ENCODE measurements around the gene PHETA1.

The PHETA1 gene

DNA sequence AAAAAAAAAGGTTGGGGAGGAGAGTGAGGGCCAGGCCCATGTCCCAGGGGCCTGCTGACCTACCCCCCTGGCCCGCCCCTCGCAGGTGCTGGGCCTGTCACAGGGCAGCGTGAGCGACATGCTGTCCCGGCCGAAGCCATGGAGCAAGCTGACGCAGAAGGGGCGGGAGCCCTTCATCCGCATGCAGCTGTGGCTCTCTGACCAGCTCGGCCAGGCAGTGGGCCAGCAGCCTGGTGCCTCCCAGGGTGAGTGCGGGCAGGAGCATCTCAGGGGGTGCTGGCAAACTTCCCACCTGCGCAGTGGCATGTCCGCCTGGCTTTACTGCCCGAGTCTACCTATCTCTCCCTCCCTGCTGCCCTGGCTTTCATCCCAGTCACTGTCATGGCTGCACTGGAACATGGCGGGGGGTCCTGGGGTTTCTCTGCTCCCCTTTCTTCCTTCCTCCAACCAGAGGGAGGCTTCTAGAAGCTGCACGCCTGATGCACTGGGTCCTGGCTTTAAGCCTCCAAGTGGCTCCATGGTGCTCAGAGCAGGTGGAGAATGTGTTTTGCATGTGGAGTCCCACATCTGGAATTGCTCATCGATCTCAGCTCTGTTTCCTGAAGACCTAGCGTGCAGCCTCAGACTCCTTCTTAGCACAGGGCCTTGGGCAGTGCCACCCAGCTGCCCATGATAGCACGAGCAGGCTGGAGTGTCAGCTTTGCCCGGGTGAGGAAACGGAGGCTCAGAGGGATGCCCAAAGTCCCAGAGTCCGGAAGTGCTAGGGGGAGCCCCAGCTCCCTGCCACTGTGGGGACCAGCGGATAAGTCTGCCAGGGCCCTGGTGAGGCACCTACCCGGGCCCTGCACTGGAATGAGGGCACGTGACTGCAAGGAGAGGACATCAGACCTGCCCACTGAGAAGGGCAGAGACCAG is 46.3 kb downstream of the PHETA1 start:
- DNase-seq (ENCODE audit: low read depth), result no peak

GRCh38 chr12:111321317-111321716 is 47.6 kb downstream of the PHETA1 start:
- DNase-seq (ENCODE audit: low read depth), result no peak

DNA sequence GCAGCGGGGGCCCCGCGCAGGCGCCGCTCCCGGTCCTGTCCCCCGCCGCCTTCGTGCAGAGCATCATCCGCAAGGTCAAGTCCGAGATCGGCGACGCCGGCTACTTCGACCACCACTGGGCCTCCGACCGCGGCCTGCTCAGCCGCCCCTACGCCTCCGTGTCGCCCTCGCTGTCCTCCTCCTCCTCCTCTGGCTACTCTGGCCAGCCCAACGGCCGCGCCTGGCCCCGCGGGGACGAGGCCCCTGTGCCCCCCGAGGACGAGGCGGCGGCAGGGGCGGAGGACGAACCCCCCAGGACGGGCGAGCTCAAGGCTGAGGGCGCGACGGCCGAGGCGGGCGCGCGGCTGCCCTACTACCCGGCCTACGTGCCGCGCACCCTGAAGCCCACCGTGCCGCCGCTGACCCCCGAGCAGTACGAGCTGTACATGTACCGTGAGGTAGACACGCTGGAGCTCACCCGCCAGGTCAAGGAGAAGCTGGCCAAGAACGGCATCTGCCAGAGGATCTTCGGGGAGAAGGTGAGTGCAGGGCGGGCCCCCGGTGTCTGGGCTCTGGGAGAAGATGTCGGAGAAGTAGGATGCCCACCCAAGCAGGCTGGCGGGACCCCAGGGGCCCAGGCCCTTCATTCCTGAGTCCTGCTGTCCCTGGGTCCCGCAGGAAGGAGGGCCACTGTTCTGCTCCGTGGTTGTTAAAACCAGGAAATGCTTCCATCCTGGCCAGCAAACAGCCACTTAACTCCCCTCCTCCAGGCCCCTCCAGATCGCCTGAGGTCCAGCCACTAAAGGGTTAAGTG is 48.4 kb downstream of the PHETA1 start:
- no peak for DNase-seq (ENCODE audit: low read depth)

DNA sequence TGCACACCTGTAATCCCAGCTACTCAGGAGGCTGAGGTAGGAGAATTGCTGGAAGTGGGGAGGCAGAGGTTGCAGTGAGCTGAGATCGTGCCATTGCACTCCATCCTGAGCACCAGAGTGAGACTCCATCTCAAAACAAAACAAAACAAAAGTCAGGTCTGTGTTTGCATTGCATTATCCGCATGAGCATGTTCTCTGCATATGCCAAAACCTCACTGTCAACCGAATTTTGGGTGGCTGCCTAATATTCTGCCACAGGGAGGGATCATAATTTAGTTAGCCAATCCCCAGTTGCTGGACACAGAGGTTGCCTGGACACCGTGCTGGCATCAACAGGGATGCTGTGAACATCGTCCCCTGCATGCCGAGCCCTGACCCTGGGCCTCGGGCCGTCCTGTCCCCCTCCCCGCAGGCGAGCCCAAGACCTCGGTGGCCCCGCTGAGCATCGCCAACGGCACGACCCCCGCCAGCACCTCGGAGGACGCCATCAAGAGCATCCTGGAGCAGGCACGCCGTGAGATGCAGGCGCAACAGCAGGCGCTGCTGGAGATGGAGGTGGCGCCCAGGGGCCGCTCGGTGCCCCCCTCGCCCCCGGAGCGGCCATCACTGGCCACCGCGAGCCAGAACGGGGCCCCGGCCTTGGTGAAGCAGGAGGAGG is 49.2 kb downstream of the PHETA1 start:
- no peak for DNase-seq (ENCODE audit: low read depth)

DNA sequence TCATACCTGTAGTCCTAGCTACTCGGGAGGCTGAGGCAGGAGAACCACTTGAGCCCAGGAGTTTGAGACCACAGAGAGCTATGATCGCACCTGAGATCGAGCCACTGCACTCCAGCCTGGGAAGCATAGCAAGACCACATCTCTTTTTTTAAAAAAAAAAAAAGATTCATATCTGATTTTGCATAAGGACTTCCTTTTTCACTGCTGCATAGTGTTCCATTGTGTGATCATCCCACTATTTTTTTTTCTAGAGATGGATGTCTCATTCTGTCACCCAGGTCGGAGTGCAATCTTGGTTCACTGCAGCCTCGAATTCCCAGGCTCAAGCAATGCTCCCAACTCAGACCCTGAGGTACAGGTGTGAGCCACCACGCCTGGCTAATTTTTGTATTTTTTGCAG is 50.4 kb downstream of the PHETA1 start:
- no peak for DNase-seq (ENCODE audit: low read depth)

- DNase-seq (ENCODE audit: low read depth), result no peak
These were observed 52.2 kb downstream of the PHETA1 start for GRCh38 chr12:111316671-111317070.

DNA sequence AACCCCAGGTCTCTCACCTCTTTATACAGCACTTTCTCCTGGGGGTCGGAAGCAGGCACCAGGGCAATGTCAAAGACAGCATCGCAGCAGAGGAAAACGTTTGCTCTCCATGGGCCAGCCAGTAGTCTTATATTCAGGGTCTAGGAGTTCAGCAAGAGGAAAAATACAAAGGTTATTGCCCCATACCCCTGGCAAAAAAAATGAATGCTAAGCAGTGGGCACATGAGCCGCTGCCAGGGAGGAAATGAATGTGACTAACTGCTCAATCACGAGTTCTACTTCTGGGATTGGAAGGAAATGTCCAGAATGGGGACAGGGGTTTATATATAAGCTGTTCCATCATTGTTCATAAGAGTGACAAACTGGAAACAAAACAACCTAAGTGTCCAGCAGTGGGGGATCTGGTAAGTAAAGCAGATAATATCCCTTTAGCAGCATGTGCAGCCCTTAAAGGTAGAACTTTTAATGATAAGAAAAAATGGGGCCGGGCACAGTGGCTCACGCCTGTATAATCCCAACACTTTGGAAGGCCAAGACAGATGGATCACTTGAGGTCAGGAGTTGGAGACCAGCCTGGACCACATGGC is 53.8 kb downstream of the PHETA1 start:
- DNase-seq (ENCODE audit: low read depth), result peak; percentile 45

DNA sequence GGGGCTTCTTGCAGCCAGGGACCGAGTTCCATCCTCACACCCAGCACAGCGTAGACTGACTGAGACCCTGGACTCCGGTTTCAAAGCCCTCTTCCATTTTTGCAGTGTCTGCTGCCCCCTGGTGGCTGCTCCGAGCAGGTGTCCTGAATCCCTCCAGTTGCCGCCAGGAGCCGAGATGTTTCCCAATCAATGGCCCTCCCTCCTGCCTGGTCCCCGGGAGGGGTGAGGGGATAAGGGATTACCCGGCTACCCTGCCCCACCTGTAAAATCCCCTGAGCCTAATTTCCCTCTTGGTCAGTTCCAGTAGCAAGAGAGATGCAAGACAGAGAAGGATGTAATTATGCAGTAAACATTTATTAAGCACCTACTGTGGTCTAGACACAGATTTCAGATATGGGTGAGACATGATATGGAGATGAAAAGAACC is 55.0 kb downstream of the PHETA1 start:
- peak; percentile 74 for DNase-seq (ENCODE audit: low read depth)

DNA sequence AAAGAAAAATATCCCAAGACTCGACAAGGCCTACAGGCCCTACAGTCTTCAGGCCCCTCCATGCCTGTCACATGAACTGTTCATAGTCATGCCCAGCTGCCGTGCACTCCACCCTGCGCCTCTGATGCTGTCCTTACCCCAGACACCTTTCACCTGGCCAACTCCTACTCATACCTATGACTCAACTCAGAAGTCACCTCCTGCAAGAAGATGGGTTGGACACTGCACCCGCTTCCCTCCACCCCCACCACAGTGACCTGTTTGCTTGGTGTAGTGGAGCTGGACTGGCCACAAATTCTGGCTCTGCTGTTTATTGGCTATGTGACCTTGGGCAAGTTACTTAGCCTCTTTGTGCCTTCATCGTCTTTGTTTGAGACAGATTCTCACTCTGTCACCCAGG is 56.2 kb downstream of the PHETA1 start:
- DNase-seq (ENCODE audit: low read depth), result no peak

- DNase-seq (ENCODE audit: low read depth), result no peak
These were observed 56.9 kb downstream of the PHETA1 start for GRCh38 chr12:111312016-111312415.

- no peak for DNase-seq (ENCODE audit: low read depth)
These were observed 57.9 kb downstream of the PHETA1 start for GRCh38 chr12:111311011-111311410.
